Neural progenitor cell (in vitro differentiated cells): ENCODE measurements around the gene MUC3A.
"Not testable (repeated sequence)": the region's sequence is repeated elsewhere in the genome, so short reads cannot be mapped to it uniquely, and the experiment has no call there.

ENCODE experiments used
- CTCF ChIP-seq: fragments of 200-600 bp; sonication (generic); IDR thresholded peaks from 2 replicates; pipeline ENCODE4 v1.5.1; 2017; ENCODE audit warnings: antibody characterized with exemption, mild to moderate bottlenecking
- EZH2 ChIP-seq: fragments of 200-600 bp; sonication (generic); IDR thresholded peaks from 2 replicates; pipeline ENCODE4 v1.6.1; 2017; ENCODE audit warnings: antibody characterized with exemption, mild to moderate bottlenecking, moderate library complexity
- EZH2phosphoT487 ChIP-seq: fragments of 200-600 bp; sonication (generic); IDR thresholded peaks from 2 replicates; pipeline ENCODE4 v1.6.1; 2017; ENCODE audit warnings: antibody characterized with exemption

DNA sequence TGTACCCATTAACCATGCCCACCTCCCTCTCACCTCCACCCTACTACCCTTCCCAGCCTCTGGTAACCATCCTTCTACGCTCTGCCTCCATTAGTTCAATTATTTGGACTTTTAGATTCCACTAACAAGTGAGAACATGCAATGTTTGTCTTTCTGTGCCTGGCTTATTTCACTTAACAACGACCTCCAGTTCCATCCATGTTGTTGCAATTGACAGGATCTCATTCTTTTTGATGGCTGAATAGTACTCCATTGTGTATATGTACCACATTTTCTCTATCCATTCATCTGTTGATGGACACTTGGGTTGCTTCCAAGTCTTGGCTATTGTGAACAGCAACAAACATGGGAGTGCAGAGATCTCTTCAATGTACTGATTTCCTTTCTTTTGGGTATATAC lies 58.0 kb downstream of the MUC3A start:
- not testable (repeated sequence) for TF ChIP-seq CTCF, EZH2, EZH2phosphoT487
